Measurements from ENCODE around the gene CFDP1.

The CFDP1 gene

DNA sequence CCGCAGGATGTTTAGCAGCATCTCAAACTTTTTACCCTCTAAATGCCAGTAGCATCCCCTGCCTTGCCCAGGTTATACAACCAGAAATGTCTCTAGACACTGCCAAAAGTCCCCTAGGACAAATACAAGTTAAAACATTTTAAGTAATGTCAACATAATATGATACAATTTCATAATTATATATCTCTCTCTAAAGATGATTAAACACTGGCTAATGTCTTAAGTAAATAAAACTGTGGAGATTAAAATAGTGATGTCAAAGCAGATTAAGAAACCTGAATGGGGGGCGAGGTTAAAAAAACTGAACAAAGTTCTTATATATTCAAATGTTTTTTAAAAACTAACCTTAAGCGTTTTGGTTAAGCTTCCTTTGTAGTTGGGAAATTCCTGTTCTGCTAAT, 62.1 kb downstream of the CFDP1 start:
- H3K79me2 ChIP-seq (ENCODE audit: insufficient read depth, low read length) = no peaks in the 10 kb centered on the region
- no peak overlapping the region for H3K4me3 ChIP-seq (ENCODE audit: low read length, poor library complexity, severe bottlenecking)
- H3K4me2 ChIP-seq (ENCODE audit: low read depth, low read length, poor library complexity, severe bottlenecking) = no peak overlapping the region
- H3K36me3 ChIP-seq (ENCODE audit: insufficient read depth, low read length) = no peaks in the 10 kb centered on the region
- TF ChIP-seq, protein P1, sequence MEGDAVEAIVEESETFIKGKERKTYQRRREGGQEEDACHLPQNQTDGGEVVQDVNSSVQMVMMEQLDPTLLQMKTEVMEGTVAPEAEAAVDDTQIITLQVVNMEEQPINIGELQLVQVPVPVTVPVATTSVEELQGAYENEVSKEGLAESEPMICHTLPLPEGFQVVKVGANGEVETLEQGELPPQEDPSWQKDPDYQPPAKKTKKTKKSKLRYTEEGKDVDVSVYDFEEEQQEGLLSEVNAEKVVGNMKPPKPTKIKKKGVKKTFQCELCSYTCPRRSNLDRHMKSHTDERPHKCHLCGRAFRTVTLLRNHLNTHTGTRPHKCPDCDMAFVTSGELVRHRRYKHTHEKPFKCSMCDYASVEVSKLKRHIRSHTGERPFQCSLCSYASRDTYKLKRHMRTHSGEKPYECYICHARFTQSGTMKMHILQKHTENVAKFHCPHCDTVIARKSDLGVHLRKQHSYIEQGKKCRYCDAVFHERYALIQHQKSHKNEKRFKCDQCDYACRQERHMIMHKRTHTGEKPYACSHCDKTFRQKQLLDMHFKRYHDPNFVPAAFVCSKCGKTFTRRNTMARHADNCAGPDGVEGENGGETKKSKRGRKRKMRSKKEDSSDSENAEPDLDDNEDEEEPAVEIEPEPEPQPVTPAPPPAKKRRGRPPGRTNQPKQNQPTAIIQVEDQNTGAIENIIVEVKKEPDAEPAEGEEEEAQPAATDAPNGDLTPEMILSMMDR (conservative IDR thresholded peaks at IDR 0.05; ENCODE audit: low read length) = no peak
- TF ChIP-seq EZH2phosphoT487 (IDR thresholded peaks at IDR 0.05; ENCODE audit: borderline replicate concordance) = no peak
- H4K20me1 ChIP-seq (ENCODE audit: insufficient read depth, low read length, poor library complexity, severe bottlenecking) = no peaks in the 10 kb centered on the region
- H3K4me1 ChIP-seq (ENCODE audit: insufficient read depth, low read length, poor library complexity, severe bottlenecking) = no peaks in the 10 kb centered on the region
- no peak overlapping the region for H3K9ac ChIP-seq (ENCODE audit: low read depth, low read length, poor library complexity, severe bottlenecking)
- no peaks in the 10 kb centered on the region for H3K27me3 ChIP-seq (ENCODE audit: insufficient read depth, low read length, poor library complexity, severe bottlenecking)
- H3K9me3 ChIP-seq (ENCODE audit: insufficient read depth, low read depth, low read length) = no peaks in the 10 kb centered on the region
- H2AFZ ChIP-seq (ENCODE audit: low read length) = no peak overlapping the region
- no peaks in the 10 kb centered on the region for H3F3A ChIP-seq (ENCODE audit: low read depth)
- H3K9me2 ChIP-seq (replicated peaks; ENCODE audit: low read depth, low read length) = no peaks in the 10 kb centered on the region

DNA sequence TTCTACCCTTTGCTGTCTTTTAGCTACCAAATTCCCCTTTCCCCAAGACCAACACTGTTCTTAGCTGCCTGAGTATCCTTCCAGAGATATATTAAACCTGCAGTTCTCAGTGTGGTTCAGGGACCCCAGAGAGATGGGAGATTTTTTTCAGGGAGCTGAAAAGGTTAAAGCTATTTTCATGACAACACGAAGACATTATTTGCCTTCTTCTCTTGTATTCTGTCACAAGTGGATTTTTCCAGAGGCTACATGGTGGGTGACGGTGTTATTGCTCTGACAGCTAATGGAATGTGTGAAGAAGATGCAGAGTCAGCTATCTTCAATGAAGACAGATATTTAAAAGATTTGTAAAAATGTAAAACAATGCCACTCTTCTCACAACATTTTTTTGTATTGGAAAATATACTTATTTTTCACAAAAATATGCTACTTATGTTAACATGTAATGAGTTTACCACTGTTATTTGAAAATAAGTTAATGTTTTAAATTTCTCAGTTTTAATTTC, 69.0 kb downstream of the CFDP1 start:
- no peak overlapping the region for H3K9ac ChIP-seq (ENCODE audit: low read depth, low read length, poor library complexity, severe bottlenecking)
- no peaks in the 10 kb centered on the region for H4K20me1 ChIP-seq (ENCODE audit: insufficient read depth, low read length, poor library complexity, severe bottlenecking)
- no peaks in the 10 kb centered on the region for H3K79me2 ChIP-seq (ENCODE audit: insufficient read depth, low read length)
- no peak overlapping the region for H2AFZ ChIP-seq (ENCODE audit: low read length)
- no peaks in the 10 kb centered on the region for H3K9me2 ChIP-seq (replicated peaks; ENCODE audit: low read depth, low read length)
- H3K4me2 ChIP-seq (ENCODE audit: low read depth, low read length, poor library complexity, severe bottlenecking) = no peak overlapping the region
- no peaks in the 10 kb centered on the region for H3K9me3 ChIP-seq (ENCODE audit: insufficient read depth, low read depth, low read length)
- H3K4me1 ChIP-seq (ENCODE audit: insufficient read depth, low read length, poor library complexity, severe bottlenecking) = no peaks in the 10 kb centered on the region
- TF ChIP-seq, protein P1 (conservative IDR thresholded peaks at IDR 0.05; ENCODE audit: low read length) = no peak
- no peak for TF ChIP-seq EZH2phosphoT487 (IDR thresholded peaks at IDR 0.05; ENCODE audit: borderline replicate concordance)
- no peak overlapping the region for H3K4me3 ChIP-seq (ENCODE audit: low read length, poor library complexity, severe bottlenecking)
- H3K36me3 ChIP-seq (ENCODE audit: insufficient read depth, low read length) = no peaks in the 10 kb centered on the region; the same call in 1 of the 2 replicates
- no peaks in the 10 kb centered on the region for H3F3A ChIP-seq (ENCODE audit: low read depth)
- H3K27me3 ChIP-seq (ENCODE audit: insufficient read depth, low read length, poor library complexity, severe bottlenecking) = no peaks in the 10 kb centered on the region

DNA sequence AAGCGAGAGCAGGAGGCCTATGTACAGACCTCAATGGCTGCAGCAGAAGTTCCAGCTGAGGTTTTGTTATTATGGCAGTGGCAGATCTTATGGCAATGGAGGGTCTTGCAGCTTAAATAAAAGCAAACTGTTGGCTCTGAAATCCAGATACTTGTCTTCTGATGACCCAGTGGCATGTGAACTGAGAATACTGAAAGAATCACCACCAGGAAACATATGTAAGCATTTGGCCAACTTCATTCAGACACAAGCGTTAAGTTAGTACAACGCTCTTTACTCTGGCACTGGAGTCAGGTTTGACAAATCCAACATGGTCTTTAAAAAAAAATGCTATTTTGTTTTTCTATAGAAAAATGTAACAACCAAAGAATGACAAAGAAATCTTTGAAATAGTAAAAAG, 70.5 kb downstream of the CFDP1 start:
- TF ChIP-seq, protein P1 (conservative IDR thresholded peaks at IDR 0.05; ENCODE audit: low read length) = no peak
- no peak for TF ChIP-seq EZH2phosphoT487 (IDR thresholded peaks at IDR 0.05; ENCODE audit: borderline replicate concordance)
- H3K4me2 ChIP-seq (ENCODE audit: low read depth, low read length, poor library complexity, severe bottlenecking) = no peak overlapping the region
- no peaks in the 10 kb centered on the region for H3K27me3 ChIP-seq (ENCODE audit: insufficient read depth, low read length, poor library complexity, severe bottlenecking)
- H4K20me1 ChIP-seq (ENCODE audit: insufficient read depth, low read length, poor library complexity, severe bottlenecking) = no peaks in the 10 kb centered on the region
- no peaks in the 10 kb centered on the region for H3K9me2 ChIP-seq (replicated peaks; ENCODE audit: low read depth, low read length)
- no peak overlapping the region for H3K9ac ChIP-seq (ENCODE audit: low read depth, low read length, poor library complexity, severe bottlenecking)
- H3K79me2 ChIP-seq (ENCODE audit: insufficient read depth, low read length) = no peaks in the 10 kb centered on the region
- H3K4me1 ChIP-seq (ENCODE audit: insufficient read depth, low read length, poor library complexity, severe bottlenecking) = no peaks in the 10 kb centered on the region
- no peak overlapping the region for H3K4me3 ChIP-seq (ENCODE audit: low read length, poor library complexity, severe bottlenecking)
- no peaks in the 10 kb centered on the region for H3F3A ChIP-seq (ENCODE audit: low read depth)
- no peaks in the 10 kb centered on the region for H3K9me3 ChIP-seq (ENCODE audit: insufficient read depth, low read depth, low read length)
- H2AFZ ChIP-seq (ENCODE audit: low read length) = no peak overlapping the region
- H3K36me3 ChIP-seq (ENCODE audit: insufficient read depth, low read length) = no peaks in the 10 kb centered on the region; the same call in 1 of the 2 replicates

Measured in Loucy (cell line).